GM12874 (cell line): Measurements from ENCODE around the gene ARHGAP40.

Experiments used
- TF ChIP-seq, protein P1 (sequence below): IDR thresholded peaks from 2 replicates; pipeline ENCODE4 v1.5.1; 2011; ENCODE audit warnings: low read depth, mild to moderate bottlenecking, control low read depth, low read length, moderate library complexity; ENCODE audit not compliant: insufficient read depth

Gene ARHGAP40

DNA sequence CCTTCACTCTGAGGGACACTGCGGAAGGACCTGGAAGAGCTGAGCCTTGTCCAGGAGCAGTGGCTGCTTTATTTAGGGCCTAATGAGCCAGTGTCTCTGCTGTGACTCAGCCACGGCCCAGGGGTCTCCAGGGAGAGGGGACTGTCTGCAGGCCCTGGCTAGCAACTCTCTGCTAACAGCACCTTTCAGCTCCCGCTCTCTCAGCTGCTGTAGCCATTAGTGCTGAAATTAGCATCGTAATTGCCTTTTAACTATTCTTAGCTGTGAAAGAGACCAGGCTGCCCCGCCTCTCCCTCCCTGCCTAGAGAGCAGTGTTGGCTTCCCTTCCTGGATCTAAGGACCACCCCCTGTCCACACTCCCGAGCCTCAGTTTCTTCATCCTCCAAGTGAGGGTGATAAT, 69.6 kb downstream of the ARHGAP40 start:
- TF ChIP-seq, protein P1, sequence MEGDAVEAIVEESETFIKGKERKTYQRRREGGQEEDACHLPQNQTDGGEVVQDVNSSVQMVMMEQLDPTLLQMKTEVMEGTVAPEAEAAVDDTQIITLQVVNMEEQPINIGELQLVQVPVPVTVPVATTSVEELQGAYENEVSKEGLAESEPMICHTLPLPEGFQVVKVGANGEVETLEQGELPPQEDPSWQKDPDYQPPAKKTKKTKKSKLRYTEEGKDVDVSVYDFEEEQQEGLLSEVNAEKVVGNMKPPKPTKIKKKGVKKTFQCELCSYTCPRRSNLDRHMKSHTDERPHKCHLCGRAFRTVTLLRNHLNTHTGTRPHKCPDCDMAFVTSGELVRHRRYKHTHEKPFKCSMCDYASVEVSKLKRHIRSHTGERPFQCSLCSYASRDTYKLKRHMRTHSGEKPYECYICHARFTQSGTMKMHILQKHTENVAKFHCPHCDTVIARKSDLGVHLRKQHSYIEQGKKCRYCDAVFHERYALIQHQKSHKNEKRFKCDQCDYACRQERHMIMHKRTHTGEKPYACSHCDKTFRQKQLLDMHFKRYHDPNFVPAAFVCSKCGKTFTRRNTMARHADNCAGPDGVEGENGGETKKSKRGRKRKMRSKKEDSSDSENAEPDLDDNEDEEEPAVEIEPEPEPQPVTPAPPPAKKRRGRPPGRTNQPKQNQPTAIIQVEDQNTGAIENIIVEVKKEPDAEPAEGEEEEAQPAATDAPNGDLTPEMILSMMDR: no peak

DNA sequence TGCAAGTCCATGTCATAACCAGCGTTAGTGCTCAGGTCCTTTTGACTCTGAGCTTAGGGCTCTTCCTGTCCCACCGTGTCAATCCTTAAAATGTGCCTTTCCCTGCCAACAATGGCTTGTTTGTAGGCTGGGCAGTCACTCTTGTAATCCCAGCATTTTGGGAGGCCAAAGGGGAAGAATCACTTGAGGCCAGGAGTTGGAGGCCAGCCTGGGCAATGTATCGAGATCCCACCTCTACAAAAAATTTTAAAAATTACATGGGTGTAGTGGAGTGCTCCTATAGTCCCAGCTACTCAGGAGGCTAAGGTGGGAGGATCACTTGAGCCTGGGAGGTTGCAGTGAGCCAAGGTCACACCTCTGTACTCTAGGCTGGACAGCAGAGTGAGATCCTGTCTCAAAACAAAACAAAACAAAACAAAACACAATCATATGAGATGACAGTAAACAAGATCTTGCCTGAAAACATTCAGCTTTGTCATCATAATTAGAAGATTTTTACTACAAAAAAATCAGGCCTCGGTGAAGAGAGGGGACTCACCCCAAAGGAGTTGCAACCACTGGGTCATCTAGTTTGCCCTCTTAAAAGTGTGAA, 70.2 kb downstream of the ARHGAP40 start:
- TF ChIP-seq, protein P1: no peak

DNA sequence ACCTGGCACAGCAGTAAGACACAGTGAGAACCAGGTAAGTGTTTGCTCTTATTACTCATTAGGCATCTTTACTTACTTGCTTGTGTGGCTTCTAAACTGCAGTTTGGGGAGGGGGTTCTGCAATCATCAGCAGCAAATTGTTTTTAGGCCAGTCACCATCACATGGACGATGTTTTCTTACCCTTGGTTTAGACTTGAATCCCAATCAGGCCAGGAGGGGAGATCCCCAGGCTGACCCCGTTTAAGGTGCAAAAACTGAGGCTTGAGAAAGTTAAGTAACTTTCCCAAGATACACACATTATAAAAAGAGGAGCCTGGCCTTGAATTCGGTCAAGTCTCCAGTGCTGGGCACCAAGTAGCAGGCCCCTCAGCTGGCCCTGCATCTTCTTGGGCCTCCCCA, 70.9 kb downstream of the ARHGAP40 start:
- TF ChIP-seq, protein P1: no peak

DNA sequence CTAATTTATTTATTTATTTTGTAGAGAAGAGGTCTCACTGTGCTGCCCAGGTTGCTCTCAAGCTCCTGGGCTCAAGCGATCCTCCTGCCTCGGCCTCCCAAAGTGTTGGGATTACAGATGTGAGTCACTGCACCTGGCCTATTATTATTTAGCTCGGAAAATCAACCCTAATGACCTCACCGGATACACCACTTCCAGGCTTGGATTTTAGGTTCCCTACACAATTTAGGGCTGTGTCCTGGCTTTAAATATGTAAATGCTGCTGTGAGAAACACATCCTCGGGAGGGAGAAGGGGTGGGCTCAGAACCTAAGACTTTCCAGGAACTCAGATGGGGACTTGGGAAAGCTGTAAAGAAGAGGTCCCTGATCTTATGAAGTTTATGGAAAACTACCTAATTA, 71.7 kb downstream of the ARHGAP40 start:
- TF ChIP-seq, protein P1: no peak

DNA sequence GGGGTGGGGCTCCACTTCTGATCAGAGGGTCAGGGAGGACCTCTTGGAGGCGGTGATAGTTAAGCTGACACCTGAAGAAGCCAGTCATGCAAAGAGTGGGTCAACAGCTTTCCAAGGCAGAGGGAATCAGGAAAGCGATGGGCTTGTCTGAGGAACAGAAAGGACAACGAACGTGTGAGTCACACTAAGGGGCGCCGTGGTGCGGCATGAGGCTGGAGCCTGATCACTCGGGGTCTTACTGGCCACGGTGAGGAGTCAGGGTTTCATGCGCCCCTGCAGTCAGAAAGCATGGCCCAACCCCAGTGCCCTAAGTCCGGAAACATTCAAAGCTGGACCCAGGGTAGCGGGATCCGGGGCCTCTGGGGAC, 72.1 kb downstream of the ARHGAP40 start:
- TF ChIP-seq, protein P1: no peak

DNA sequence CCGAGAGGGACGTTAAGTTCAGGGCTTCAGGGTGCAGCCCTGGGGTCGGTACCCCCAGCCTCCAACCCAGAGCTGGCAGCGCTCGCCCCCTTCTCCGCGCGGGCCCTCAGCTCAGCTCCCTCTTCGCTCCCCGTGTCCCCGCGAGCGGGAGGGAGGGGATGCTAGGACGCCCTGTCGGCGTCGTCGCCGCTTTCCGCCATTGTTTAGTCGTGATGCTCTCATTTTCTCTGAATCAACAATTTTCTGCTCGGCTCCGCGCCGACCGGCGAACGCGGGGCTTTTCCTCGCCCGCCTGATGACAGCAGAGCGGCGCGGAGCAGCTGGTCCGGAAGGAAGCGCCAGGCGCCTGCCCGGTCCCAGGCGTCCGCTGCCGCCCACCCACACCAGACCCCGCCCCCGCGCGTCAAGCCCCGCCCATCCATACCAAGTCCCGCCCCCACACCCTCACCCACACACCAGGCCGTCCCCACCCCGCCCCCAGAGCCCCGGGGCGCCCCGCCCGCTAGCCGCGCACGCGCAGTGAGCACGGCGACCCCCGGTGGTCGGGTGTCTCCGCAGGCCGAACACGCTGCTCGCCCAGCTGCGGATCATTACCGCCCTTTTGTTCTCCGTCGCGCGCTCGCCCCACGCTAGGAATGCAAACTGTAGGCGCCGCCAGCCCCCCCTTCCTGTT, 72.6 kb downstream of the ARHGAP40 start:
- TF ChIP-seq, protein P1: no peak

DNA sequence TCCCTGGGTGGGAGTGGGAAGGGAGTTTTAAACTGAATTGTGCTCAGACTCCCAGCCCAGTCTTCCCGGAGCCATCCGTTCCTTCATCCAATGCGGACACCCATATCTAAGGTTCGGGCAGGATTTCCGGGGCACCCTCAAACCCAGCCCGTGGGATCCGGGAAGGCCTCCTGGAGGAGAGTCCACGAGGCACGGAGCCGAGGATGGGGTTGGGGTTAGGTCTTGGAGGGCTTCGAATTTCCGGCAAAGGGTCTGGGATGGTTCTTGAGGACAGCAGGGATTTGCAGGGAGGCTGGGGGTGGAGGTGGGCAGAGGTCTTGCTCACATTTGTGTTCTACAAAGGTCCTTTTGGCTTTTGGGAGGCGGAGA, 73.1 kb downstream of the ARHGAP40 start:
- TF ChIP-seq, protein P1: no peak
